Right lobe of liver (tissue), 6 donors: ENCODE data around the gene DOCK1. TPM values are rescaled to one million over a fixed set of nuclear protein-coding genes. Genes with fewer than 3 reads are reported as not detected.

ENCODE experiments used
- ATAC-seq, 4 donors: fragments of 200-7000 bp; cut with Tn5 transposase; one replicate each; pipeline ENCODE4 v1.9.1; 2020; ENCODE audit warnings: mild to moderate bottlenecking in 4 of 4, moderate library complexity in 4 of 4
- DNase-seq, 3 donors: peaks; one replicate each; pipeline ENCODE4 v3.0.0-alpha.2; 2020
- H3K27ac ChIP-seq, 3 donors: fragments of 200-600 bp; one replicate each; pipeline ENCODE4 v1.8.0; 2022
- H3K27me3 ChIP-seq, 2 donors: fragments of 200-600 bp; one replicate each; pipeline ENCODE4 v1.8.0; 2022
- H3K36me3 ChIP-seq, 4 donors: fragments of 200-600 bp; sonication (generic) in 1 of 4; one replicate each; pipeline versions ENCODE4 v1.5.1 to v1.8.0; 2017 to 2022; ENCODE audit warnings: control low read depth in 1 of 4
- H3K4me1 ChIP-seq, 4 donors: fragments of 200-600 bp; sonication (generic) in 1 of 4; one replicate each; pipeline versions ENCODE4 v1.5.1 to v1.8.0; 2017 to 2022; ENCODE audit warnings: control low read depth in 1 of 4
- H3K4me3 ChIP-seq, 3 donors: fragments of 200-600 bp; one replicate each; pipeline ENCODE4 v1.8.0; 2022
- H3K9me3 ChIP-seq, 4 donors: fragments of 200-600 bp; sonication (generic) in 1 of 4; one replicate each; pipeline versions ENCODE4 v1.5.1 to v1.8.0; 2017 to 2022; ENCODE audit warnings: control low read depth in 1 of 4
- POLR2A ChIP-seq: fragments of 450-650 bp; IDR thresholded peaks from one replicate; pipeline ENCODE4 v1.6.1; 2017; ENCODE audit warnings: antibody characterized with exemption, mild to moderate bottlenecking
- WGBS: methylation state at CpG from one replicate; pipeline ENCODE4 v1.1.6; 2018; ENCODE audit warnings: low coverage, low lambda C conversion rate; ENCODE audit not compliant: insufficient coverage; ENCODE audit errors: missing lambda C conversion rate; 5-methylcytosine and 5-hydroxymethylcytosine counted together
- intact Hi-C, 2 donors: fragments of 100-400 bp; cut with DNase I; formaldehyde crosslinking; loops; one replicate each; pipeline versions ENCODE4 v1.11.2 to v1.14.1; 2022
- total RNA-seq, 6 experiments: library from RNA; depleted of rRNA in 2 of 6; stranded (reverse); fragments of >200 nt in 2 of 6; fragmentation: NEBNext Ultra II Directional in 3 of 6; extraction: Animal tissue kit (Norgen Biotek cat#: 25700) in 3 of 6; gene quantifications; one replicate each; pipeline versions ENCODE4 v1.1.0 to v1.2.4, GENCODE V29; 2016 to 2023
- TF ChIP-seq, protein P1 (sequence below), 4 donors: fragments of 200-600 bp in 3 of 4; fragments of 450-650 bp in 1 of 4; IDR thresholded peaks; one replicate each; pipeline versions ENCODE4 v1.5.1 to v1.8.0; 2016 to 2022; ENCODE audit warnings: antibody characterized with exemption in 4 of 4, mild to moderate bottlenecking in 2 of 4
- donor health status: DM: no; HTN: yes; CAD: no.
- donor health status: DM: no; HTN: no; CAD: no.
- donor health status: DM: no; HTN: no; CAD: no.
- donor health status: DM: no; HTN: yes; CAD: no.
- donor health status: DM: no; HTN: yes; CAD: no.

Gene DOCK1
- total RNA-seq, 6 experiments from 2014 or later, result 13.8 to 17.8 (median 14.6) TPM

DNA sequence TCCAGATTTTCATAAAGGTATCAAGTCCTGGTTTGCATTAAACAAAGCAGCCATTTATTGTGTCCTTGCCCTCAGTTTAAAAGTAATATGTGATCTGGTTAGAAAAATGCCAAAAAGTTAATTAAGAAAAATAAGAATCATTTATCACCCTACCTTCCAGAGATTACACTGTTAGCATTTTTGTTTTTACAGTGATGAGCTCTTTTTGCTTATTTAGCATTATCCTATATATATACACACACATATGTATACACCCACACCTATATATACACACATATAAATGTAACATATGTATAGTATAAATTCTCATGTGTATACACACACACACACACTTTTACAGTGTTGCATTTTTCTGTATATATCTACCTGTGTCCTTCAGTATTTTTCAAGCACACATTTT is 163.3 kb downstream of the DOCK1 start:
- Histone ChIP-seq H3K36me3 (peaks cover 0 to 6% (median 0%) of the 10 kb centered on the region in 4 donors), H3K27ac (no peak overlapping the region), H3K27me3 (no peaks in the 10 kb centered on the region), H3K4me3 (no peak overlapping the region), H3K4me1 (no peaks in the 10 kb centered on the region), H3K9me3 (no peaks in the 10 kb centered on the region)
- TF ChIP-seq POLR2A, result no peak
- TF ChIP-seq, protein P1, sequence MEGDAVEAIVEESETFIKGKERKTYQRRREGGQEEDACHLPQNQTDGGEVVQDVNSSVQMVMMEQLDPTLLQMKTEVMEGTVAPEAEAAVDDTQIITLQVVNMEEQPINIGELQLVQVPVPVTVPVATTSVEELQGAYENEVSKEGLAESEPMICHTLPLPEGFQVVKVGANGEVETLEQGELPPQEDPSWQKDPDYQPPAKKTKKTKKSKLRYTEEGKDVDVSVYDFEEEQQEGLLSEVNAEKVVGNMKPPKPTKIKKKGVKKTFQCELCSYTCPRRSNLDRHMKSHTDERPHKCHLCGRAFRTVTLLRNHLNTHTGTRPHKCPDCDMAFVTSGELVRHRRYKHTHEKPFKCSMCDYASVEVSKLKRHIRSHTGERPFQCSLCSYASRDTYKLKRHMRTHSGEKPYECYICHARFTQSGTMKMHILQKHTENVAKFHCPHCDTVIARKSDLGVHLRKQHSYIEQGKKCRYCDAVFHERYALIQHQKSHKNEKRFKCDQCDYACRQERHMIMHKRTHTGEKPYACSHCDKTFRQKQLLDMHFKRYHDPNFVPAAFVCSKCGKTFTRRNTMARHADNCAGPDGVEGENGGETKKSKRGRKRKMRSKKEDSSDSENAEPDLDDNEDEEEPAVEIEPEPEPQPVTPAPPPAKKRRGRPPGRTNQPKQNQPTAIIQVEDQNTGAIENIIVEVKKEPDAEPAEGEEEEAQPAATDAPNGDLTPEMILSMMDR (IDR thresholded peaks at IDR 0.05), result no peak
- DNase-seq (no peak), ATAC-seq (no peak)
- intact Hi-C loops, result no loop called here

DNA sequence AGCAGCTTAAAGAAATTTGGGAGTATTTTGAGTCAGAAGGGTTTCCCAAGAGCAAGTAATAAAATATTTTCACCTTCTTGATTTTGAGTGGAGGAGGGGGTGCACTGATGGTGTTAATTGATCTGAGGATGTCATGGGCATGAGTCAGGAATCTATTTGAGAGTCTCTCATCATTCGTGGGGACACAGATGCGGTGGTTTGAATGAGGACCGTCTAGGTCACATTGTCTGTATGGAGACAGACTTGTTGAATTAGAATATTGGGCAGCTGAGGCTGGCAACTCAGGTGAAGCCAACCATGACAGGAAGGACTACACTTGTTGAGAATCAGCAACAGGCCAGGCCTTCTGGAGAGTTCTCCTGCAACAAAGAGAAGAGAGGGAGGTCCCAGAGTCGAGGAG is 164.2 kb downstream of the DOCK1 start:
- Histone ChIP-seq H3K4me1 (no peaks in the 10 kb centered on the region), H3K9me3 (no peaks in the 10 kb centered on the region), H3K27me3 (no peaks in the 10 kb centered on the region), H3K4me3 (no peak overlapping the region), H3K36me3 (peaks cover 0 to 6% (median 0%) of the 10 kb centered on the region in 4 donors), H3K27ac (no peak overlapping the region)
- TF ChIP-seq POLR2A, result no peak
- TF ChIP-seq, protein P1 (IDR thresholded peaks at IDR 0.05), result no peak
- ATAC-seq, result no peak
- intact Hi-C loops, result no loop called here
- DNase-seq, result no peak
- 83% methylated on average over 3 of the region's 4 CpGs for WGBS

DNA sequence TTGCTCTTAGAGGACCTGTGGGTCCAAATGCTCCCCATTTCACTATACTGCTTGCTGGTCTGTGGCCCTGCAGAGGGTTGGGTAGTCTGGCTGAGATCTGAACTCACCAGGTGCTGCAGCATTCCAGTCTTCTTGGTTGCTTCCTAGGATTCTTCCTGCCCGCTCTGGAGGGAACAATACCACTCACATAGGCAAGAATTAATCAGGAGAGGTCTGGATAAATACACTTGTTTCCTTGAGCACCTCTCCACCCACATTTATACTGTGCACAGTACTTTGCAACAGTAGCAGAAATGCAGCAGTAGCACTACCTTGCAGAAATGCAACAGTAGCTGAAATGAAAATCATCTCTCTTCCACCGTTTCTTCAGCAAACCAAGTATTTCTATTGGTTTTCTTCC is 165.9 kb downstream of the DOCK1 start:
- ATAC-seq (no peak), DNase-seq (no peak)
- Histone ChIP-seq H3K27ac (no peak overlapping the region), H3K9me3 (no peaks in the 10 kb centered on the region), H3K27me3 (no peaks in the 10 kb centered on the region), H3K36me3 (peaks cover 0 to 6% (median 1%) of the 10 kb centered on the region in 4 donors), H3K4me3 (no peak overlapping the region), H3K4me1 (no peaks in the 10 kb centered on the region)
- intact Hi-C loops, result no loop called here
- TF ChIP-seq POLR2A, result no peak
- TF ChIP-seq, protein P1 (IDR thresholded peaks at IDR 0.05), result no peak
- 73% methylated on average over 1 of the region's 2 CpGs for WGBS

DNA sequence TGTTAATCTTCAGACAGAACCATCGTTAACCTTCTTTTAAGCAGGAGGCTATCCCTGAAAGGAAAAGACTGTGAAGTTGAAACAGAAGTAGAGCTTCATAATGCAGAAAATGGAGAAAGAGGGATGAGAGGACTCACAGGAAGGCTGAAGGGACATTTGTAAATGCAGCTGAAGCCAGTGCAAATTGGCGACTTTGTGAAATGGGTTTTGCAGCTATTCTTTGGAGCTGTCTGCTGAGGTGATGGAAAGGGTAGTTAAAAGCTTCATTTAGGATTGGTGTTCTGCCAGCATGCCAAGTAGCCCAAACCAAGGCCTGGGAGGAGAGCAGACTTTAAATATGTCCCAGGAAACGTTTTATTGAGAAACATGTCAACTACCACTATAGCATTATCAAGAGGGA is 168.4 kb downstream of the DOCK1 start:
- DNase-seq, result no peak
- H3K4me1 ChIP-seq, result no peaks in the 10 kb centered on the region
- H3K36me3 ChIP-seq, result peaks cover 0 to 4% (median 1%) of the 10 kb centered on the region in 4 donors
- no peak for ATAC-seq
- intact Hi-C loops, result no loop called here
- TF ChIP-seq, protein P1 (IDR thresholded peaks at IDR 0.05), result no peak
- no peak for TF ChIP-seq POLR2A
- no peaks in the 10 kb centered on the region for H3K9me3 ChIP-seq
- no peaks in the 10 kb centered on the region for H3K27me3 ChIP-seq
- H3K4me3 ChIP-seq, result no peak overlapping the region
- no peak overlapping the region for H3K27ac ChIP-seq
- 90% methylated on average over 3 of the region's 3 CpGs for WGBS

DNA sequence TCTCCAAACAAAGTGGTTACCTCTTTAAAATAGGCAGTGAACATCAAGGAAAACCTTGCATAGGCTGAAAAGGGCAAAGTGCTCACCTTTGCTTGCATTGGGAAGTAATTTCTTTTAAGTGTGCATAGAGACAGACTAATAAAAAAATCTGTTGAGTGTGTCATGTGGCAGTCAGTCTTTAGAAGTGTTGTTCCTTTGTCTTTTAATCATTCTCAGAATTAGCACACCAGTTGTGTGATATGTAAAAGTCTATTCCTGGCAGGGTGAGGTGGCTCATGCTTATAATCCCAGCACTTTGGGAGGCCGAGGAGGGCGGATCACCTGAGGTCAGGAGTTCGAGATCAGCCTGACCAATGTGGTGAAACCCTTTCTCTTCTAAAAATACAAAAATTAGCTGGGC is 174.2 kb downstream of the DOCK1 start:
- no peak for TF ChIP-seq POLR2A
- TF ChIP-seq, protein P1 (IDR thresholded peaks at IDR 0.05), result no peak
- intact Hi-C loops, result no loop called here
- DNase-seq (no peak), ATAC-seq (no peak)
- Histone ChIP-seq H3K27ac (no peak overlapping the region), H3K4me3 (no peak overlapping the region), H3K36me3 (peaks cover 0 to 2% (median 0%) of the 10 kb centered on the region in 4 donors), H3K4me1 (no peaks in the 10 kb centered on the region), H3K27me3 (no peaks in the 10 kb centered on the region), H3K9me3 (no peaks in the 10 kb centered on the region)
- 94% methylated on average over 3 of the region's 3 CpGs for WGBS
